GM18873 (cell line): ENCODE data around the gene CUL1.

Experiments used
- ATAC-seq: cut with Tn5 transposase; IDR thresholded peaks from one replicate; pipeline ENCODE4 v1.9.1; 2021; ENCODE audit warnings: mild to moderate bottlenecking, moderate library complexity, moderate number of reproducible peaks; ENCODE audit not compliant: unreplicated experiment, low FRiP score

Gene CUL1

DNA sequence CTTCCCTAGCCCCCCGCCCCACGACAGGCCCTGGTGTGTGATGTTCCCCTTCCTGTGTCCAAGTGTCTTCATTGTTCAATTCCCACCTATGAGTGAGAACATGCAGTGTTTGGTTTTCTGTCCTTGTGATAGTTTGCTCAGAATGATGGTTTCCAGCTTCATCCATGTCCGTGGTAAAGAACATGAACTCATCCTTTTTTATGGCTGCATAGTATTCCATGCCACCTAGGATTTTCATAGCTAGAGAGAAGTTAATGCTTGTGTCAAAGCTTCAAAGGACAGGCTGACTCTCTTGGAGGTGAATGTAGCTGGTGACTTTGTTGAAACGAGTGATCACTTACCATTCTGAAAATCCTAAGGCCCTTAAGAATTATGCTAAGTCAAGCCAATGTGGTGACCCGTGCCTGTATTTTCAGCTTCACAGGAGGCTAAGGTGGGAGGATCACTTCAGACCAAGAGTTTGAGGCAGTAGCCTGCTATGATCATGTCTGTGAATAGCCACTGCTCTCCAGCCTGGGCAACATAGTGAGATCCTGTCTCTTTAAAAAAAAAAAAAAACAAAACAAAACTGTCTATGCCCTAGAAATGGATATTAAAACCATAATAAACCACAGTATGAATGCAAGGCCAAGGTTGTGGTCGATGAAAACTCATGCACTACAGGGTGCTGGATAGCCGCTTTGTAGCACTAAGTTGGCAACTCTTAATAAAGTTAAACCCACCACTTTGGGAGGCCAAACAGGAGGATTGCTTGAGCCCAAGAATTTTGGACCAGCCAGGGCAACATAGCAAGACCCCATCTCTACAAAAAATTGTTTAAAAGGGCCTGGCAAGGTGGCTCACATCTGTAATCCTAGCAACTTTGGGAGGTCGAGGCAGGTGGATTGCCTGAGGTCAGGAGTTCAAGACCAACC, 52.0 kb downstream of the CUL1 start:
- ATAC-seq, result no peak

DNA sequence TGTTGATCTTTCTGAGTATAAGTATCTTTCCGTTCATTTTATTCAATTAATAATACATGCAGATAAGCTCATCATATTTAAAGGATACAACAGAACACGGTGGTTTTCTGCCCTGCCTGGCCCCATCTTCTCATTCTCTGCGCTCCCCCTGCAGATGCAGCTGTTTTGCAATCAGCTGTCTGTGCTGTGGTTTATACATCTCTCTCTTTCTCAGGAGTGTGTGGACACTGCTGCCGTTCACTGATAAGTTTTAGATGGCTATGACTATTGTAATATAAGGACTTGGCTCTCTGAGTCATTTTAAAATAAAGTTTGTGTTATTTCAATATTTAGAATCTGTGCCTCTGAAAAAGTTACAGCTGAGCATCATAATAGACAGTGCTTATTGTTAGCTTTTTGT, 54.5 kb downstream of the CUL1 start:
- ATAC-seq, result no peak

DNA sequence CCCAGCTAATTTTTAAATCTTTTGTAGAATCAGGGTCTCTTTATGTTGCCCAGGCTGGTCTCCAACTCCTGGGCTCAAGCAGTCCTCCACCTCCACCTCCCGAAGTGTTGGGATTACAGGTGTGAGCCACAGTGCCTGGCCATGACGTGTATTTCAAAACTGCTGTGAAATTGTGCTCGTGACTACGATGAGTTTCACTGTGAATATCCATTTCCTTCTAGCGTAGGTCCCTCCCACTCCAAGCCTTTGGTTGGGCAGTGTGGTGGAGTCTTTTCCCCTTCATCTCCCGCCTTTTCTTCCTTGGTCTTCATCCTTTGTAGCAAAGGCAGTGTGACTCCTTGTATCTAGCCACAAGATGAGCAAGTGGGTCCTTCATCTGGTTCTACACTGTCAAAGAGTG, 56.2 kb downstream of the CUL1 start:
- no peak for ATAC-seq

DNA sequence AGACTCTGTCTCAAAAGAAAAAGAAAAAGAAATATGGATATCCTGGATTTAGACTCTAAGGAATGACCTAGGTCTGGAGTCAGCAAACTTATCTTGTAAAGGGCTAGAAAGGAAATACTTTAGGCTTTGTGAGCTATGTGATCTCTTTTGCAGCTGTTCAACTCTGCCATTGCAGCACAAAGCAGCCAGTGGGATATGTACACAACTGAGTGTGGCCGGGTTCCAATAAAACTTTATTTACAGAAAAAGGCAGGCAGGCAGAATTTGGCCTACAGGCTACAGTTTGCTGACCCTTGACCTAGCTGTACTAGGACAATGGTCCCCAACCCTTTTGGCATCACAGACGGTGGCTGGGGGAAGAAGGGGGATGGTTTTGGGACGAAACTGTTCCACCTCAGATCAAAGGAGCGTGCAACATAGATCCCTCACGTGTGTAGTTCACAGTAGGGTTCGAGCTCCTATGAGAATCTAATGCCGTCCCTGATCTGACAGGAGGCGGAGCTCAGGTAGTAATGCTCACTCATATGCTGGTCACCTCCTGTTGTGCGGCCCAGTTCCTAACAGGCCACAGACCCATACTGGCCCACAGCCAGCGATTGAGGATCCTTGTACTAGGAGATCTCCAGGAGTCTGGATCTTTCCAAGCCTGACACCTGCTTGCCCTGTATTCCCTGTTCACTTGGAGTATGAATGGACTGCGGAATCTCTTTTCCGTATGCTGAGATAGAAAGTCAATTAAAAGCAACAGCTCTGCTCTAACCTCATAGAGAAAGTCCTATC, 63.0 kb downstream of the CUL1 start:
- ATAC-seq, result no peak

DNA sequence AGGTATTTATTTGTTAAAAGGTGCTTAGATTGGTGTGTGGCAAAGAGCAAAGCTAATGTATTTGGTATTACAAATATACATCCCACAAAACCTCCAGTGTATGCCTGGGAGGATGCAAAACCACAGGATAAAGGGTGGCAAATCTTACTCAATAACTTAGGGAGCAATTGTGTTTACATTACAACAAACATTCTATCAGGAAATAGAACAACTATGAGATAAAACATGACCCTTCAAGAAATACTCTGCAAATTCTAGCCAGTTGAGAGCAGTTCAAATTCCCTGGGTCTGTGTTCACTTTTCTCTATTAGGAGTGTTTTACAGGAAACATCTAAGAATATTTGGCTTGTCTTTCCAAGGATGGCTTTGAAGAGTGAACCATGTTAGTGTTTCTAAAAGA, 64.9 kb downstream of the CUL1 start:
- ATAC-seq, result no peak

DNA sequence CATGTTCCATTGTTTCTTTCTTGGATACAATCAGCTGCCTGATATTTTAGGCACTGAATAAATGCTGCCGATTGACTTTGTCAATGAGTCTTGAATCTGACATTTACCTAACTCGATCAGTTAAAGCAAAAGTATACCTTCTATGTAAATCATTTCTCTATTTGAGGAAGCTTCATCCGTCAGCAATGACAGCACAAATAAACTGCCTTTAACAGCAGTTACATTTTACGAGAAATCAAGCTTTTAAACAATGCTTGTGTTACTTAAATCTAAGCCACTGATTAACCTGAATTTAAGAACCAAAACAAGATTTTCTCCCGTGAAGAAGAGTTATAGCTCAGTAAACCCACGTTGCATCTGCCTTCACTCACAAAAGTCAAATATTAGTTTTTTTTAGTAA, 71.3 kb downstream of the CUL1 start:
- no peak for ATAC-seq

DNA sequence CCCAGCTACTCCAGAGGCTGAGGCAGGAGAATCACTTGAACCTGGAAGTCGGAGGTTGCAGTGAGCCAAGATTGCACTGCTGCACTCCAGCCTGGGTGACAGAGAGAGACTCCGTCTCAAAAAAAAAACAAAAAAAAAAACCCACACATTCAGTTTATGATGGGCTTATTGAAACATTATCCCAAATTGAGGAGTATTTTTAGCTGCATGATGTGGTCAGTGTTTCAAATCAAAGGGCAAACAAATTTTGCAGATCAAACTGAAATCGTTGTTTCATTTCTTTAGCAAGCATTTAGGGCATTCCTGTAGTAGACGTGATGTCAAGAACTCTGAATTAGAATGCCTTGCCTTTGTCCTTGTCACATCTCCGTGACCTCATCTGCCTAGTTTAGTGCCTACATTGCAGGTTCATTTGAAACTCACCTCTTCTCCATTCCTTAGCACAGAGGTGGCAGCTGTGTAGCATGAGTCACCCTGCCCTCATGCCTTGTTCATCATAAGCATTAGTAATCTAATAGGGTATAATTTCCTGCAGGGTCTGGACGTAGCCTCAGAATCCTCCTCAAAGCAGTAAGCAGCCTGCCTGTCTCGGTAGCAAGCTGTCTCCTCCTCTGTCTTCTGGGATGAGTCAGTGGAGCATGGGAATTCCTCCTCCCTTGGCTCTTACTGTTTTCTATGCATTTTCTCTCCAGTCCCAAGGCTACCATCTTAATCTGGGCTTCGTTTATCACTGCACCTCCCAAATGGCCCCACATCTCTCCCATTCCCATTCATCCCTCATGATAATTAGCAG, 73.8 kb downstream of the CUL1 start:
- no peak for ATAC-seq

DNA sequence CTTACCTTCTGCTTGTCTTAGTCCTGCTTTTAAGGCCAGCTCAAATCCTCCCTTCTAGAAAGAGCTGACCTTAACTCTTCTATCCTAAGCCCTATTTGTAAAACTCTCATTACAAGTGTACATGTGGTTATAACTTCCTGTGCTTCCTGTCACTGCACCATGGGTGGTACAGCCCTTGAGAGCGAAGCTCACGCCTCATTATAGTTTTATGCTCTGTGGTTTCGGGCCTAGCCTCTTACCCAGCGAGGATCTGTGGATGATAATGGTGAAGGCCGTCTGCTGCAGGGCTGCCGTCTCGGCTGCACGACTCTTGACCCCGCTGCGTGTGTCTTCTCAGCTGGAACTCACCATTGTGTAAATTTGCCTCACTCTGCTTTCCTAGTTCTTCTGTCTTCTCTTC, 74.6 kb downstream of the CUL1 start:
- no peak for ATAC-seq

DNA sequence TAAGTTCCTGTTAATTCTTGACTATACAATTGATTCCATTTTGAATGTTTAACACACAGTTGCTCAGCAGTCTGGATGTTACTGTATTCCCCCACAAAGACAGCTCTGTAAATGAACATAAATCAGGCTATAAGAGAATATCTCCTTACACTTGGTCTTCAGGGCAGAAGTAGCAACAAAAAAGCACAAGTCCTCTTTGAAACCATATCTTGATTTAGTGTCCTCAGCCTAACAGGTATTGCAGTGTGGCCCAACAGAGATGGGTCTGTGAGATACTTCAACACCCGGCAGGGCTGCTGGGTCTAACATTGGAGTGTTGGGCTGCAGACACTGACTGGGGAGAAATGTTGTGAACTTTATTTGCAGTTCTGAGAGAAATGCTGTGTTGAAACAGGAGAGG, 75.8 kb downstream of the CUL1 start:
- no peak for ATAC-seq

DNA sequence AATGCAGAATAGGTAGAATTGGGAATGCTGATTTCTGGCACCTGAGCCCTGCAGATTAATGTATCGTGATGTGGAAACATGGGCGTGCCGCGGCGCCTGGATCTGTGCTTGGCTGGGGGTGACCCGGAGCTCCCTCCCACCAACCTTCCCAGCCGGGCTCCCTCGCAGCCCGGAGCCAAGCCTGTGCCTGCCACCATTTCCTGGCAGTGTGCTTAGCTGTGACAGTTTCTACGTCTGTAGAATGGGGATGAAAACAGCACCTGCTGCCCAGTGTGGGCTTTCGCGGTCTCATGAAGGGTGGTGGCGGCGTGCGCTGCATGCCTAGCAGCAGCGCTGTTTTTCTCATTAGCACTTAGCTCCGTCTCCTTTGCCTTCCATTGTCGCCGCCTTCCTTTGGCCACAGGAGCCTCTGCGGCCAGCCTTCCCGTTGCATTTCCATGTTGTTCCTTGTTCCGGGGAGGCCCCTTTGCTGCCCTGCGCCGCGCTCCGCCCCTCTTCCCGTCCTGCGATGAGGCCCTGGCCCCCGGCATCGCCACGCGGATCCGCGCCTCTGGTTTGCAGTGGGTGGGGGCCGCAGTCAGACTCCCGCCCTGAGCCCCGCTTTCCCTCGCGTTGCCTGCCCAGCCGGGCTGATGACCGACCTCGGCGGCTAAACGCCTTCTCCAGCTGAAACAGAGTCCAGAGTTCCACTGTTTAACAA, 84.2 kb downstream of the CUL1 start:
- no peak for ATAC-seq

DNA sequence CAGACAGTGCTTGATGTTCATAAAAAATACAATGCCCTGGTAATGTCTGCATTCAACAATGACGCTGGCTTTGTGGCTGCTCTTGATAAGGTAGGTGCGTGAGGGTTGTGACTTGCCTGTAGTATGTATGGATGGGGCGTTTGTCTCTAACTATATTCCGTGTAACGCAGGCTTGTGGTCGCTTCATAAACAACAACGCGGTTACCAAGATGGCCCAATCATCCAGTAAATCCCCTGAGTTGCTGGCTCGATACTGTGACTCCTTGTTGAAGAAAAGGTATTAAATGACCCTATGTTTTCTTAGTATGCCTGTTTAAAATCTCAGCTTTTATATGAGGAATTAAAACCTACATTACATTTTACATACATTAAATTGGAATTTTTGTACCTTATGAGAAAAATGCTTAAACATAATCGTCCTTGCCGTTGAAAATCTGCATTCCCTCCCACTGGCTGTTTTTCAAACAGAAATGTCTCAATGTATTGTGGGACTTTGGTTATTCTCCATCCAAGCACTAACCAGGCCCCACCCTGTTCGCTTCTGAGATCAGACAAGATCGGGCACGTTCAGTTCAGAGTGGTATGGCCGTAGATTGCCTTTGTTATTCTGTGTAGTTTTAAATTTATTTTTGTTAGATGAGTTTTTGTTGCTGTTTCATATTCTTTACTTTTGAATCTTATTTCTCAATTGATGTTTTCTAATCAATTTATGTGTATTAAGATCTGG, 85.3 kb downstream of the CUL1 start:
- ATAC-seq, result no peak

DNA sequence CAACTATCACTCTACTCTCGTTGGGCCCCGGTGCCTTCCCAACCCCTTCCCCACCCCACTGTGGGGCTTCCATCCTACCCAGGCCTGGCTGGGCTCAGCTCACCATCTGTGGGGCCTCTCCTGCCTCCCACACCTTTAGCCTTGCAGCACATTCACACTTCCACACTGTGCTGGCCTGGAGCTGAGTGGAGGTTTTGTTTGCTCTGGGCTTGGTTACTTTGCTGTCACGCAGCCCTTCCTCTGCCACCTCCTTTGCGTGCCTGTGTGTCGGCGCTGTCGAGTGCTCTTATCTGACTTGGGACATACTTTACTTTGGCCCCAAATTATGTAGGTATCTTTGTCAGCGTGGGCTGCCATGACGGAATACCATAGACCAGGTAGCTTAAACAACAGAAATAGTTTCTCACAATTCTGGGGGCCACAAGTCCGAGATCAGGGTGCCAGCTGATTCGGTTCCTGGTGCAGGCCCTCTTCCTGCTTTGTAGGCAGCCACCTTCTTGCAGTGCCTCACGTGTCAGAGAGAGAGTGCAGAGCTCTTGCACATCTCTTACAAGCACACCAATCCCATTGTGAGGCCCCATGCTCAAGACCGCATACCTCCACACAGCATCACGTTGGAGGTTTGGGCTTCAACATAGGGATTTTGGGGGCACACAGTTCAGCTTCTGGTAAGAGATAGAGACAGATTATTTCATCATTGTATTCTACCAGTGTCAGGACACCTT, 89.0 kb downstream of the CUL1 start:
- no peak for ATAC-seq

DNA sequence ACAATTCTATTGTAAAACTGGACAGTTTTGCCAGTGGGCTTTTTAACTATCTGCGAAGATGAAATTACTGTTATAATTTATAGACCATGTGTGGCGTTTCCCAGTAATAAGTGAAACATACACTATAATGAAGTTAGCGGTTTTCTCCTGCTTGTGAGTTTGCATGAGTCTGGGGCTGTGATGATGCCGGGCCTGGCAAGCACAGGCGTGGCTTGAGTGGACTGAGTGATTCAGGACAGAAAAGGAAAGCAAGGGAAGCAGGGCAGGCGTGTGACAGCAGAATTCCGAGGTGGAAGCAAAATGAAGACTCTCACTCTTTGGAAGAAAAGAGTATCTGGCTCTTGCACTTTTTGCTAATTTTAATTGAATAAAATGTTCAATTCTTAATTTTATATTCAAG, 90.5 kb downstream of the CUL1 start:
- no peak for ATAC-seq

DNA sequence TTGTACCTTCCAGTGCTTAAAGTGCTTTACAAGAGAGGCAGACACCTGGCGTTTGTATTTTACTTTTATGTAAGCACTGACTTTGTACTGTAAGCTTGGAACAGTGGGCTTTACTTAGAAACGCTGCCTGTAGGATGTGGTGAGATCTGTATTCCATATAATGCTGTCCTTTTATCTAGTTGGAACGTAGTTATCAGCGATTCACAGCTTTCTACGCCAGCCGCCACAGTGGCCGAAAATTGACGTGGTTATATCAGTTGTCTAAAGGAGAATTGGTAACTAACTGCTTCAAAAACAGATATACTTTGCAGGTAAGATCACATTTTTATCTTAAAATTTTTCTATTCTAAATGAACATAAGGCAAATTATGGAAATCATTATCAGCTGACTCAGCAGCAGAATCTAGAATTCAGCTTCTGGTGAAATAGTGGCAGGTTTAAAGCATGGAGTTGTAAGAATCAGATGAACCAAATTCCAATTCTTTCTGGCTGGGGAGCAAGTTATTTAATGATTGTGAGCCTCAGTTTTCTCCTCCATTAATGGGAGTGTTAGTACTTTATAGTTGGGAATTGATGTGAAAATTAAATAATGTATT, 91.5 kb downstream of the CUL1 start:
- ATAC-seq, result no peak

DNA sequence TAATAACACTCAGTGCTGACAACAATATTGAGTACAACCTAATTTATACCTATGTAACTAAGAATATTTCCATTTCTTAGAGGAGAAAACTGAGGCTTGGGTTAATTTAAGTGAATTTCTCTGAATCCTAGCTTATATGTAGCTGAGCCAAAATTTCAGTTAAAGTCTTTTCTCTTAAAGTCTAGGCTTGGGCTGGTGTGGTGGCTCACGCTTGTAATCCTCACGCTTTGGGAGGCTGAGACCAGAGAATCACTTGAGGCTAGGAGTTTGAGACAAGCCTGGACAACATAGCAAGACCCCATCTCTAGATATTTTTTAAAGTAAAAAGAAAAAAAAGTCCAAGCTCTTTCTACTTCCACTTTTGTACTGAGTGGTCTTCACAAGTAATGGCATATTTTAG, 92.1 kb downstream of the CUL1 start:
- ATAC-seq, result no peak

DNA sequence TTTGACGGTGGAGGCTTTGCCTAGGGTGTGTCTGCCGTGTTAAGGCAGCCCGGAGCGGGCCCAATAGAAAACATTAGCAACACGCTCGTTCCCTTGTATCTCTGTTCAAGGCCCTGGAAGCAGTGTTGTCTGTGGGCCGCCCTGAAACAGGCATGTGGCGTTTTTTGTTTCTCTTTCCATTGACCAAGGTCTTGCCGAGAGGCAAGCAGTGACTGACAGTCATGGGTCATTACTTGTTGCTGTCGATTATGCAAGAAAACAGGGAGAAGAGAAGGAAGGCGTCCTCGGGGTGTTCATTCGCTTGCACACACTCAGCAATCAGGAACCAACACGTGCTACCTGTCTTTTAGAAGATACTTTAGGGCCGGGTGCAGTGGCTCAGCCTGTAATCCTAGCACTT, 92.8 kb downstream of the CUL1 start:
- no peak for ATAC-seq

DNA sequence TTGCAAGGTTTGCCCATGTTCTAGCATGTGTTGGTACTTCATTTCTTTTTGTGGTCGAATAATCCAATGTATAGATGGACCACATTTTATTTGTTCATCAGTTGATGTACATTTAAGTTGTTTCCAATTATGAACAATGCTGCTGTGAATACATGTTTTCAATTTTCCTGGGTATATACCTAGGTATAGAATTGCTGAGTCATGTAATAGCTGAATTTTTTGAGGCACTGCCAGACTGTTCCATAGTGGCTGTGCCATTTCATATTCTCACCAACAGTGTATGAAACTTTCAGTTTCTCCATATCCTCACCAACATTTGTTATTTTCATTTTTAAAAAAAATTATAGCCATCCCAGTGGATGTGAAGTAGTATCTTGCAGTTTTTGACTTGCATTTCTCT, 94.9 kb downstream of the CUL1 start:
- no peak for ATAC-seq

DNA sequence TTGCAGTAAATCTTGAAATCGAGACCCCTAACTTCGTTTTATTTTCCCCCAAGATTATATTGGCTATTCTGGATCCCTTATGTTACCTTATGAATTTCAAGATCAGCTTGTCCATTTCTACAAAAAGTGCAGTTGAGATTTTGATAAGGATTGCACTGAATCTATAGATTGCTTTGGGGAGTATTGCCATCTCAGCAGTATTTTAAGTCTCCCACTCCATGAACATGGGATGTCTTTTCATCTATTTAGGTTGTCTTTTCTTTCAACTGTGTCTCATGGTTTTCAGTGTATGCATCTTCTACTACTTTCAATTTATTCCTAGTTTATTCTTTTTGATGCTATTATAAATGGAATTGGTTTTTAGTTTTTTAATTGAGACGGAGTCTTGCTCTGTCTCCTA, 95.8 kb downstream of the CUL1 start:
- no peak for ATAC-seq

DNA sequence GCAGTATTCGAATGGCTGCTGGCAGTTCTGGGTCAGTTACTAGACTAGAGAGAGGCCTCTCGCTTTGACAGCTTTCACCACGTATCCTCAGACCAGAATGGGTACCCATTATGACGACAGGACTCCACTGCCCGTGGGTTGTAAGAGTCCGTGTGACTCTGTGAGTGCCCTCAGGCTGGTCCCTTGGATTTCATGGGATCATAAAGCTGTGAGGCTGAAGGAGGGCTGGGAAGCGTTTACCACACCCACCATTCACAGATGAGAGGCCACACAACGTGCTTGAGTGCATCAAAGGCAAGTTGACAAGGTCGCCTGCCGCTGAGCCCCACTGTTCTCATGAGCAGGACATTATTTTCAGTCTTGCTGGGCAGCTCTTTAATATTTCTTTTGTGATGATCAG, 98.1 kb downstream of the CUL1 start:
- no peak for ATAC-seq
